ENCODE results near the gene POLR2E.
A peak's percentile ranks its signal among the peaks of the same experiment; 100 is the strongest.

The POLR2E gene

DNA sequence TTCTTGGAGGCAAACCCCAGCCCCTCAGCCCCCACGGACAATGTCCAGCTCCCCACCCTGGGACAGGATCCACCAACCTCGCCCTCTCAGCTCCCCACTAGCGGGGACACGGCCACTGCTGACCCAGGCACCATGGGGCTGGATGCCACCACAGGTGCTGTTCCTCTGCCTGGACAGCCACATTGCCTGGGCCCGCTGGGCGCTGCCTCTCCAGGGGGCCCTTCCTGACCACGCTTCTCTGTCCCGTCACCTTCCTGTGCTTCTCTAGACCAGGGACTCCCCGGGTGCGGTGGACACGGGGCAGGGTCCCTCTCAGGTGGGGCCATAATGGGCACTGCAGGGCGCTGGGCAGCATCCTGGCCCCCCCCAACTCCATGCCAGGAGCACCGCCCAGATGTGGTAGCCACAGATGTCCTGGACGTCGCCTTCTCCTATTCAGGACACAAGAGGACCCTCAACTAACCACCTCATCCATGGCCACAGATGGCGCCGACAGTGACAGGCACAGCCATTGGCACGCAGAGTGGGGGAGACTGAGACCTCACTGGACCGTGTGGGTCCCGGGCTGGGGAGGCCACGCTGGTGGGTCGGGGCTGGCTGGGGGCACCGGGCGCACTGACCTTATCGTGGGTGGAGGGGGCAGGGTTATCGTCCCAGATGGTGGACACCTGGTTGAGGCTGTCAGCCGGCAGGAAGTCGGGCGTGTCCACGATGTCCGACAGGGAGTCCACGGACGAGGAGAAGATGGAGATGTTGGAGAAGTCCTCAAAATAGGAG is 32.0 kb upstream of the POLR2E start:
- Histone ChIP-seq H3K4me3 (no peak overlapping the region), H3K27ac (peak overlapping the region in 1 of 2 donors; percentile 5)
- DNase-seq (ENCODE audit: low spot score) = no peak
- TF ChIP-seq, protein P1, sequence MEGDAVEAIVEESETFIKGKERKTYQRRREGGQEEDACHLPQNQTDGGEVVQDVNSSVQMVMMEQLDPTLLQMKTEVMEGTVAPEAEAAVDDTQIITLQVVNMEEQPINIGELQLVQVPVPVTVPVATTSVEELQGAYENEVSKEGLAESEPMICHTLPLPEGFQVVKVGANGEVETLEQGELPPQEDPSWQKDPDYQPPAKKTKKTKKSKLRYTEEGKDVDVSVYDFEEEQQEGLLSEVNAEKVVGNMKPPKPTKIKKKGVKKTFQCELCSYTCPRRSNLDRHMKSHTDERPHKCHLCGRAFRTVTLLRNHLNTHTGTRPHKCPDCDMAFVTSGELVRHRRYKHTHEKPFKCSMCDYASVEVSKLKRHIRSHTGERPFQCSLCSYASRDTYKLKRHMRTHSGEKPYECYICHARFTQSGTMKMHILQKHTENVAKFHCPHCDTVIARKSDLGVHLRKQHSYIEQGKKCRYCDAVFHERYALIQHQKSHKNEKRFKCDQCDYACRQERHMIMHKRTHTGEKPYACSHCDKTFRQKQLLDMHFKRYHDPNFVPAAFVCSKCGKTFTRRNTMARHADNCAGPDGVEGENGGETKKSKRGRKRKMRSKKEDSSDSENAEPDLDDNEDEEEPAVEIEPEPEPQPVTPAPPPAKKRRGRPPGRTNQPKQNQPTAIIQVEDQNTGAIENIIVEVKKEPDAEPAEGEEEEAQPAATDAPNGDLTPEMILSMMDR (IDR thresholded peaks at IDR 0.05) = no peak

DNA sequence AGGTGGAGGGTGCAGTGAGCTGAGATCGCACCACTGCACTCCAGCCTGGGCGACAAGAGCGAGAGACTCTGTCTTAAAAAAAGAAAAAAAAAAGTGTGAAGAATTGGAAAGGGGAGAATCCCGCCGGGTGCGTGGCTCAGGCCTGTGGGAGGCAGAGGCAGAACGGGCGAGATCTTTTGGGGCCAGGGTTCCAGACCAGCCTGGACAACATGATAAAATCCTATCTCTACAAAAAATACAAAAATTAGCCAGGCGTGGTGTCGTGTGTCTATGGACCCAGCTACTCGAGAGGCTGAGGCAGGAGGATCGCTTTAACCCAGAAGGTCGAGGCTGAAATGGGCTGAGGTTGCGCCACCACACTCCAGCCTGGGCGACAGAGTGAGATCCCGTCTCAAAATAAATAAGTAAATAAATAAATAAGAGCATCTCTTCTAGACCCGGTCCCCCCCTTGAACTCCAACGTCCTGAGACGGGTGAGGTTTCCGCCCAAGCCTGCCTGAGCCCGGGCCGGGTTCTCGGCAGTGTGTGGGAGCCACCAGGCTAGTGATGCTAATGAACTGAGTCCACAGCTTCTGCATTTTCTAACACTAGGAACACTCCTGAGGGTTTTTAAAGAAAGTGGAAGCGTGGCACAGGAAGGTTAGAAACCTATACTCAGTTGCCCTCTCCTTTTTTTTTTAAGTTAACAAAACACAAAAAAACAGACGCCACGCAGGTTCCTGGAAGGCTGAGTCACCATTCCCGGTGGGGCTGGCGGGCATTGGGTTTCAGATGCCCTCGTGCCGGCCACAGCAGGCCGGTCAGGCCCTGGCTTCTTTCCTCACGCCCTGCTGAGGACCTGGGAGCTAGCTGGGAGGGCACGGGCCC is 30.7 kb upstream of the POLR2E start:
- TF ChIP-seq, protein P1 (IDR thresholded peaks at IDR 0.05) = no peak
- Histone ChIP-seq H3K4me3 (no peak overlapping the region), H3K27ac (peak overlapping the region in 1 of 2 donors; percentile 5)
- DNase-seq (ENCODE audit: low spot score) = no peak

DNA sequence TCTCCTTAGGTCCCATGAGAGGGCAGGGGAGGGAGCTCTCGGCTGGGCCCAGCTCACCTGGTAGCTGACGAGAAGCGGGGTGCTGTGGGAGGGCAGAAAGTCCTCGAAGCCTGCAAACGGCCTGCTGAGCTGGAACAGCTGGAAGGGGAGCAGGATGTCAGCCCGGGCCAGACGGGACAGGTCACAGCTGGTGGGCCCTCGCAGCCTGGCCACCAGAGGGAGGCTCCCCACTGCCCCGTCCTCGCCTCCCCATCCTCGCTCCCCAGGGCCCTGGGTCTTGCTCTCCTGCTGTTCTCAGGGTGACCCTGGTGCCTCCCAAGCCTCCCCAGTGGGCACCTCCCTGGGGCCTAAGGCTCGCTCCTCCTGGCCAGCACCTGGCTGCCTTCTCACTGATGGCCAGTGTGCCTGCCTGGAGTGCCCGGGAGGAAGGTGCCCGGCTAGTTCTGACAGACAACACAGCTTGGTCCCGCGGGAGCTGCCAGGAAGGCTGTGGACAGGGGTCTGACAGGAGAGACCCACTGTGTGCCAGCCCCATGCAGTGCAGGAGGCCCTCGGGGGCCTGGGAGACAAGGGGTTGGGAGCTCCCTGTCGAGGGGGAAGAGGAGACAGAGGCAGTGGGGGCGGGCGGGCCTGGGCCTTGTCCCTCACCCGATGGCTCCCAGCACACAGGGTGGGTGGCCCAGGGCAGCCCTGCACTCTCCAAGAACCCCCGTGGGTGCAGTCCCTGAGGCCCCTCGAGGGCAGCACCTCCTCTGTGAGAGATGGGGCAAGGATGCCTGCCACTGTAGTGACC is 28.9 kb upstream of the POLR2E start:
- TF ChIP-seq, protein P1 (IDR thresholded peaks at IDR 0.05) = no peak
- Histone ChIP-seq H3K4me3 (no peak overlapping the region), H3K27ac (peak overlapping the region in 1 of 2 donors; percentile 9)
- no peak for DNase-seq (ENCODE audit: low spot score)

DNA sequence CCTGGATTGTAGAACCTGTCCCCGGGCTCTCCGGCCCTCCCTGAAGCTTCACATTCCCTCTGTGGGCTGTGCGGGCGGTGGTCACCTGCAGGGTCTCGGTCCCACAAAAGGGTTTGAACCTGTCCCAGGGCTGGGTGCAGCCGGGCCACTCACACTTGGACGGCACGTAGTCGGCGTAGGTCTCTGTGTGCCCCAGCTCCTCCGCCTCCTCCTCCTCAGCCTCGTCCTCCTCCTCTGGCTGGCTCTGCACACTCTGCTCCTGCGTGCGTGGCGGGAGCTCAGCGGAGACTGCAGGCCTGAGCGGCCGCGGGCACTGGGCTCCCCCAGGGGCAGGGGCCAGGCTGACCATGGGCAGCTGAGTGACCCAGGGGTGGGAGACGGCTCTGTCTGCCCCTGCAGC is 28.2 kb upstream of the POLR2E start:
- TF ChIP-seq, protein P1 (IDR thresholded peaks at IDR 0.05) = no peak
- no peak overlapping the region for H3K27ac ChIP-seq

DNA sequence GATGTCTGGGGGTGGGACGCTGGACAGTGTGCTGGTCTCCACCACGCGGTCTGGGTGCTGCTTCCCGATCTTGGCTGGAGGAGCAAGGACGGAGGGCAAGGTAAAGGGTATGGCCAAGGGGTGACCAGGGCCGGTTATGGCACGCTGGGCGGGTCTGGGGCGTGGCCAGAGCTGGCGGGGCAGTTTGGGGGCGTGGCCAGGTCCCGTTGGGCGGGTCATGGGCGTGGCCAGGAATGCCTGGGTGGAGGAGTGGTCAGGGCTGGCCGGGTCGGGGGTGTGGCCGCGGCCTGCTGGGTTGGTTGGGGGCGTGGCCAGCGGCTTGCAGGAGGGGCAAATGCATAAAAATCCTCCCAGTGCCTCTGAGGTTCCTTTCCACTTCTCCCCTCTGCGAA is 27.8 kb upstream of the POLR2E start:
- H3K4me3 ChIP-seq = no peak overlapping the region
- DNase-seq (ENCODE audit: low spot score) = no peak
- peak overlapping the region in 1 of 2 donors; percentile 31 for H3K27ac ChIP-seq
- TF ChIP-seq, protein P1 (IDR thresholded peaks at IDR 0.05) = no peak

More for the DNA sequence above, 28.2 kb upstream of the POLR2E start:
- DNase-seq (ENCODE audit: low spot score) = no peak
- H3K4me3 ChIP-seq = no peak overlapping the region

DNA sequence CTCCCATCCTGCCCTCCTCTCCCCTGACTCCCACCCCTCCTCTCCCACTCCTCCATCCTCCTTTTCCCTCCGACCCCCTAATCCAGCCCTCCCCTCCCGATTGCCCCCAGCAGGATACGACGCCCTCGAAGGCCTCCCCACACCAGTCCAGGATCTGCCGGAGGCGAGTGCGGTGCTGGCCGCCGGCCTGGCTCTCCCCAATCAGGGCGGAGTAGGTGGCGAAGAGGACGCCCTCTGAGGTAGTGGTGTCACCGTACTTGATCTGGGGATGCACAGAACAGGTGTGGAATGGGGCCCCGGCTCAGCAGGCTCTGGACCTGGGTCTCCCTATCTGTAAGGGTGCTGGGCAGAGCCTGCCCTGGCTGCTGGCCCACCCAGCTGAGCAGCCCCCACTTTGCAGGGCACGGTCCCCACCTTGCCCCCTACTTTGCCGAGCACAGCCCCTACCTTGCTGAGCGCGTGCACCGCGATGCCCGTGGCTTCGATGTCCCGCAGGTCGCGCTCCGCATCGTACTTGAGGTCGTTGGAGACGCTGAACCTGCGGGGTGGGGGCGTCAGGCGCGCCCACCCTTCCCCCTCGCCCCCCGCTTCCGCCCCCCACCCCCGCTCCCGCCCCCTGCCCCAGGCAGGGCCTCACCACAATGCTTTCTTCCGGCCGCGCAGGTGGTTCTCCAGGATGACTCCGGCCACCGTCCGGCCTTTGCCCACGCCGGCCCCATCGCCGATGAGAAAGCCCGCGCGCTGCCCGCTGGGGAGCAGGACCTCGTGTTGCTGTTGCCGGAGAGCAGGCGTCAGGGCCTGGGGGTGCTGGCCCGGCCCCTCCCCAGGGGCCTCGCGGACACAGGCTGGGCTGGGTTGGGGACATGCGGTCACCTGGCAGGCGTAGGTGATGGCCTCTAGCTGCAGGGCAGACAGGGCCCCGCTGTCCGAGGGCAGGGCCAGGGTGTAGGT is 27.1 kb upstream of the POLR2E start:
- Histone ChIP-seq H3K27ac (peak overlapping the region in 1 of 2 donors; percentile 31), H3K4me3 (no peak overlapping the region)
- no peak for DNase-seq (ENCODE audit: low spot score)
- TF ChIP-seq, protein P1 (IDR thresholded peaks at IDR 0.05) = no peak

All from coronary artery (tissue), 2 donors.